ENCODE measurements around the gene IFTAP.

- TF ChIP-seq GATA3 (IDR thresholded peaks at IDR 0.05; ENCODE audit: low read depth, low read length) (no peak), GATA2 (IDR thresholded peaks at IDR 0.05; ENCODE audit: low read depth, low read length) (no peak)
Observed at GRCh38 chr11:36693139-36693843, 99.0 kb downstream of the IFTAP start.

All from SH-SY5Y (cell line).